NCI-H1930 (cell line): ENCODE measurements around the gene PPP2R3A.
A peak's percentile ranks its signal among the peaks of the same experiment; 100 is the strongest.
"Not testable (repeated sequence)": the region's sequence is repeated elsewhere in the genome, so short reads cannot be mapped to it uniquely, and the experiment has no call there.

ENCODE experiments used
- DNase-seq, 2 experiments: peaks; one replicate each; lab custom pipeline; 2025; lab: John Stamatoyannopoulos, UW

Gene PPP2R3A

DNA sequence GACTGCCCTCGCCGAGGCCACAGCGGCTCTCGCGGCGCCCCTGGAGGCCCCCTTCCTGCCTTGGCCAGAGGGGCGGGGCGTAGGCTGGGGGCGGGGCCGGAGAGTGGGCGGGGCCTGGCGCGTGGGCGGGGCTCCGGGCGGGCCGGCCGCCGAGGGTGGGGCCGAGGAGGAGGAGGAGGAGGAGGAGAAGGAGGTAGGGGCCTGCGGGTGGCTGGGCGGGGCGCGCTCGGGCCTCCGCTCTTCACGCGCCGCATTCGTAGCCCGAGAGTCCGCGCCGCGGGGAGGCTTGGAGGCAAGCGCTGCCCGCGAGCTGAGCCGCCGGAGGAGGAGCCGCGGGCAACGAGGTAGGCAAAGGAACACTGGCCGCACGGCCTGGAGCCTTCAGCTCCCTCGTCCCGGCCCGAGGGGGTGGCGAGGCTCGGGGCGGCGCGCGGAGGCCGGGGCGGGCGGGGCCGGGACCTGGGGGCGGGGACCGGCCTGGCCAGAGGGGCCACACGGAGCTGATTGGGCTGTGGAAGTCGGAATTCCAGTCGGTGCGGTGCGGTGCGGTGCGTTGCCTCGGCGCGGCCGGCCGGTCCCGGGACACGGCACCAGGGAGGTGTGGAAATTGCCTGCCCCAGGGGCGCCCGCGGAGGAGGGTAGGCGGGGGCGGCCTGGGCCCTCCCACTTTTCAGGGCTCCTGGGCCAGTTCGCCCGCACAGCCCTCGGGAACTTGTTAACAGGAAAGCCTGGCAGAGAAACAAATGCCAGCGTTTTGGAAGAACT lies at the start of gene PPP2R3A:
Gene PPP2R3A (plus strand): TSS at position 223 of the 765 bp plus-strand sequence. CDS start 35,771 bp downstream, outside the sequence.
- peak; percentile 75 to 81 for DNase-seq

GRCh38 chr3:135916310-135916709 lies 49.2 kb upstream of the PPP2R3A start:
- DNase-seq: no peak

- no peak for DNase-seq
Measured at GRCh38 chr3:135917076-135917475, 48.5 kb upstream of the PPP2R3A start.

GRCh38 chr3:135917927-135918597 lies 47.5 kb upstream of the PPP2R3A start:
- DNase-seq: no peak

DNA sequence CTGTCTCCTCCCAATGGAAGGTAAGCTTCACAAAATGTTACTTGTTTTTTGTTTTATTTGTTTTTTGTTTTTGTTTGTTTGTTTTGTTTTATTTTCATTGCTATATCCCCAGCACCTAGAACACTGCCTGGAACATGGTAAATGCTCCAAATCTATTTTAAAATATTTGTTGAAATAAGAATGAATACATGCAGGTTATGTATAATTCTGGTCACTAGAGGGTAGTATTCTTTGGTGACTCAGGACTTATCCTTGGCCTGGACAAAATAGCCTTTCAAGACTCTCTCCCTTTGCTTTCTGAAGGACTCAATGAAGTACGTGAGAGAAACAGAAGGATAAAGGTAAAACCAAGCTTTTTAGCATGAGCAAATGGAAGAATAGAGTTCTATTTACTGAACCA lies 46.9 kb upstream of the PPP2R3A start:
- no peak for DNase-seq

- DNase-seq: no peak
Measured at GRCh38 chr3:135920275-135920674, 45.3 kb upstream of the PPP2R3A start.

DNA sequence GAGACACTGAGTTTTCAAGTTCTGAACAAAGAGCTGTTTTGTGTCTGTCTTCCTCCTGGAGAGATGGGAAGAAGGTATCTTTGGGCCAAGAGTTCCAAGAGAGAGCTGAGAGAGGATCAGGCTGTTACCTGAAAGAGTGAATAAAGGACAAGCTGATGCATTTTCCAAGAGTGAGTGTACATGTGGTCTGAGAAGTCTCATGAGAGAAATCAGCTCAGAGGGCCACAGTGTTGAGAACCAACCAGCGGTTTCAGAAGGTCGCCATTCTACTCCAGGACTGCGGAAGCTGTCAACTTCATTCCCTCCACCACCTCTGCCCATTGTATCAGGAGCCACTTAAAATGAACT lies 42.7 kb upstream of the PPP2R3A start:
- DNase-seq: no peak

GRCh38 chr3:135924506-135924905 lies 41.0 kb upstream of the PPP2R3A start:
- no peak for DNase-seq

DNA sequence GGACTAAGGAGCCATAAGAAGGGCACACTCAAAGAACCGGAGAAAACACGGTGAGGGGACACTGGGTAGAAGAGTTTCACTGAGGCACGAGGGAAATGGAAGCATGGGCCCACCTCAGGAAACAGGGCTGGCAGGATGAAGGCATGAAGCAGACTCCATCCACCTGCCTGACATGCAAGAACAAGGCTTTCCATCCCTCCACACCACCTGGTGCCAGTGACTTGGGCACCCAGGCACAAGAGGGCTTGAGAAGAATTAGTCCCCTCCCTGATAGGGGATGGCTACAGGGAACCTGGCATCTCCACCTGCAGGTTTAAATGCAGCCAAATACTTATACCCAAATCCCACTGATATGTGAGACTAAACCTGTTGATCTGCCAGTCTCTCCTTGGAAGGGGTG lies 38.9 kb upstream of the PPP2R3A start:
- DNase-seq: no peak

DNA sequence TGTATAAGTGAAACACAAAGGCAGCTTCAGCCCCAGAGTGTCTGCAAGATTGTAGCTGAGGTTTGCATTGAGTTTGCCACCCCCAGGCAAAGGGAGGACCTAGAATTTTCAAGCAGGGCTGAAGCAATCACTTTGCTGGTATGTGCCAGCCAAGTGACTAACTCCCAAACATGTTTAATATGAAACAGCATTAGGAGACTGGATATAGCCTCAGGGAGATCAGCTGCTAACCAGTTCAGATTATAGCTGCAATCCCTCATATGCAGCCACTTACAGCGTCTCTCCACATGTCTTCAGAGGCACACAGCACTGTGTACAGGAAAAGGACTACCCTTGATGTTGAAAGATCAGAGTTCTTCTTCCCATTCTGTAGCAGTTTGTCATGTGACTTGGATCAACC lies 38.4 kb upstream of the PPP2R3A start:
- DNase-seq: no peak

- no peak for DNase-seq
Measured at GRCh38 chr3:135929670-135930069, 35.9 kb upstream of the PPP2R3A start.

DNA sequence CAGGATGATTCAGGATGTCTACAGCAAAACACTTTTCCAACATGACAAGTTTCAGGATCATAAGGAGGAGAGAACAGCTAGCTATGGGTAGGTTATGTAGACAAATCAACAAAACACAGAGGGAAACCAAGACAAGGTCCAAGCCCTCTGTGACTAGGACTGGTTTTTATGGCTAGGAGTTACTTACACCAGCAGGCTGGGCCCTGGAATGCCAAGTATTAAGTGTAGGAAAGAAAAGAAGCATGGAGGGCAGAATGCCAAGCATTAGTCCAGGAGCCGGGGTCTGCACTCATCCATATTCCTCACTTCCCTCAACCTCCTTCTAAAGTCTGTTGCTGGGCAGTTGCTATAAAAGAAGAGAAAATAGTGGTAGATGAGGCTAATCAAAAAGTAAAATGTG lies 35.3 kb upstream of the PPP2R3A start:
- DNase-seq: no peak

GRCh38 chr3:135935171-135935570 lies 30.4 kb upstream of the PPP2R3A start:
- not testable (repeated sequence) for DNase-seq

GRCh38 chr3:135937766-135938165 lies 27.8 kb upstream of the PPP2R3A start:
- DNase-seq: not testable (repeated sequence)

GRCh38 chr3:135944831-135945230 lies 20.7 kb upstream of the PPP2R3A start:
- no peak for DNase-seq

- DNase-seq: no peak
Measured at GRCh38 chr3:135950941-135951340, 14.6 kb upstream of the PPP2R3A start.

DNA sequence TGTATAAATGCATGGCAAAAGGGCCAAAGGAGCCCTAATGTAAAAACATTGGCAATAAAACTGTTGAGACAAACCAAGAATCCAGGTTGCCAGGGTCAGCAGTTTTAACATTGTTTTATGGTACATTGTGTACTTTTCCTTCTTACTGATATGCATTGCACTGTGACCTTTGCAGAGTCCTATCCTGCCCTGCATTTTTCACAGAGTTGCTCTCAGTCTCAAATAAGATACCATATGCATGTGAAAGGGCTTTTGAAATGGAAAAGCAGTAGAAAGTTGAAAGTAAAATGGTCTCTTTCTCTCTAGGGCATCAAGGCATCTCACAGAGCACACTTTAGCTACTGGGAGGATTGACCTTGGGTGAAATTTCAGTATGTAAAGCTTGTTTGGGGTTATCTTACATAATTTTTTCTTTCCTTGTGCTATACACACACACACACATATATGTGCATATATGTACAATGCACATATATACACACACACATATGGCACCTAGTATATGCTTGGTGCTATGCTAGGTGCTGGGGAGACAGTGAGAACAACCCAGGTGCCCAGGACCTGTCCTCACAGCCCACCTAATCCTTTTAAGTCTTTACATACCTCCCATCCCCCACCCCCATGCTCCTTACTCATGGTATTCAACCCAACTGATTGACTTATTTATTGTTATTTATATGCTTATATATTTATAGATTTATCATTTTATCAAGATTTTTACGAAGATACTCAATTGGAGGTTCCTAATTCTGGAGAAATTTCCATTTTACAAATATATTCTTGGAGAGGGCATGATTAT lies 1.2 kb upstream of the PPP2R3A start:
- no peak for DNase-seq

DNA sequence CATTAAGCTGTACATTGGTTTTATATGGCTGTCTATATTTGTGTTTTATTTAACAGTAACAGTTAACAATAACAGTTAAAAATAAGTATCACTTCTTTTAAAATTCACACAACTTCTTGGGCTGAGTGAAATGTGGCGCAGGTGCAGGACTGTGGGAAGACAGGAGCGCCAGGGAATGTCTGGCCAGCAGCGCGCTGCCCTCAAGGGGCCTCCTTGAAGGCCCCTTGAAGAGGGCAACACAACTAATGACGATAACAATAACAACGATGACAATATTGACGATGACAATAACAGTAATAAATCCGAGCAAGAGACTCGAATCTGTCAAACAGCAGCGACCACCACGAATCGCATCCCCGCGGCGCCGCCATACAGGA lies 411 bp upstream of the PPP2R3A start:
- DNase-seq: no peak

- DNase-seq: peak; percentile 14 to 20
Measured at GRCh38 chr3:135966271-135966961, 888 bp downstream of the PPP2R3A start.

DNA sequence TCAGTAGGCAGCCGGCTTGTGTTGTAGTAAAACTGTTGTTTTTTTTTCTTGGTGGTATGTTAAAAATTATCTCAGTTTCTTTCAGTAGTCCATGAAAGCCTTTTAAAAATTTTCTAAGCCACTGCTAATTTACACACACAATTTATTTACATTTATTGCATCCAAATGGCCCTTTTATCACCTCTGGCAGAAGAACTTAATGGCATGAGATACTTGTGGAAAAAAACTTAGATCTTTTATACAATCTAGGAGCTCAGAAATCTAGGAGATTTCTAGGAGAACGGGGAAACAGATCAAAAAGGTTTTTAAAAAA lies 1.4 kb downstream of the PPP2R3A start:
- DNase-seq: no peak

DNA sequence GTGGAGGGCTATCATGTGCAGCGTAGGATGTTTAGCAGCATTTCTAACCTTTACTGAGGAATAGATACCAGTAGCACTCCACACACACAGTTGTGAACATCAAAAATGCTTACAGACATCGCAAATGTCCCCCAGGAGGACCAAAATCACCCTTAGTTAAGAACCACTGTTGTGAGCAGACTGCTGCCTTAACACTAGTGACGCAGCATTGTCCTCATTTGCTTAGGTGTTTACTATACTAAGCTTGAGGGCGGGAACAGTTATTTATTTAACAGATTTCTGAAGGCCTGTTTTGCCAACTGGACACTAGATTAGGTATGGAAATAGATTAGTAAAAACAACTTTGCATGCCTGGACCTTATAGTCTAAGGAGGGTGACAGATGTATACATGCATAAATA lies 2.3 kb downstream of the PPP2R3A start:
- DNase-seq: no peak

- DNase-seq: no peak
Measured at GRCh38 chr3:135970506-135971116, 5.1 kb downstream of the PPP2R3A start.
